Spinal cord (tissue), 10 donors: ENCODE results near the gene BRCC3. TPM values are rescaled to one million over a fixed set of nuclear protein-coding genes. Genes with fewer than 3 reads are reported as not detected.

Source experiments
- DNase-seq, 6 donors: peaks; one replicate each; pipeline versions ENCODE4 v3.0.0 to v3.0.0-alpha.2; 2013 to 2015; ENCODE audit warnings: low spot score in 6 of 6, low read depth in 4 of 6
- H3K27ac ChIP-seq: one replicate; pipeline ENCODE4 v1.5.1; 2013; ENCODE audit warnings: low read depth, low read length, control low read depth
- H3K27me3 ChIP-seq: one replicate; pipeline ENCODE4 v1.6.1; 2013; ENCODE audit warnings: low read length; ENCODE audit not compliant: control insufficient read depth, insufficient read depth
- H3K36me3 ChIP-seq: one replicate; pipeline ENCODE4 v1.6.1; 2013; ENCODE audit warnings: low read length; ENCODE audit not compliant: control insufficient read depth, insufficient read depth
- H3K4me1 ChIP-seq: one replicate; pipeline ENCODE4 v1.6.1; 2013; ENCODE audit warnings: low read length; ENCODE audit not compliant: control insufficient read depth, insufficient read depth
- H3K4me3 ChIP-seq: one replicate; pipeline ENCODE4 v1.5.1; 2013; ENCODE audit warnings: low read depth, low read length, control low read depth
- H3K9me3 ChIP-seq: one replicate; pipeline ENCODE4 v1.6.1; 2013; ENCODE audit warnings: low read length; ENCODE audit not compliant: control insufficient read depth, insufficient read depth
- WGBS: methylation state at CpG from one replicate; pipeline ENCODE4 v1.1.5; 2013; ENCODE audit warnings: missing lambda C conversion rate; ENCODE audit not compliant: insufficient coverage; 5-methylcytosine and 5-hydroxymethylcytosine counted together
- long read RNA-seq, 4 donors: transcript quantifications; one replicate each; lab custom pipeline, GENCODE V29; 2026
- polyA plus RNA-seq, 2 donors: library from polyadenylated mRNA; unstranded; fragments of 120-200 nt; gene quantifications; one replicate each; pipeline ENCODE4 v1.2.1, GENCODE V29; 2013; ENCODE audit not compliant: insufficient read length in 2 of 2
- total RNA-seq, 2 donors: library from RNA; depleted of rRNA in 1 of 2; stranded (reverse); fragments of 120-200 nt in 1 of 2; fragments of >200 nt in 1 of 2; gene quantifications; one replicate each; pipeline versions ENCODE4 v1.2.3 to v1.2.4, GENCODE V29; 2013 to 2014
- donor health status: healthy.

BRCC3 gene
- total RNA-seq (10 to 100 TPM; 12.4 to 18.5 TPM), polyA plus RNA-seq (10 to 100 TPM; 24.4 to 26.9 TPM)
- long read RNA-seq, donor 1, transcript BRCC3-208 (10 exons, 2,694 nt): major isoform, 5 of 6 reads
- long read RNA-seq, donor 1, partial matches to known transcripts: 0 of 6 reads
- long read RNA-seq, donor 1, other reads (novel, unspliced or antisense): 0 of 6 reads
- long read RNA-seq, donor 2, partial matches to known transcripts: 0 of 1 reads
- long read RNA-seq, donor 2, other reads (novel, unspliced or antisense): 0 of 1 reads
- long read RNA-seq, donor 3, partial matches to known transcripts: 0 of 2 reads
- long read RNA-seq, donor 3, other reads (novel, unspliced or antisense): 0 of 2 reads
- long read RNA-seq, donor 4, transcript BRCC3-208 (10 exons, 2,694 nt): major isoform, 6 of 8 reads
- long read RNA-seq, donor 4, partial matches to known transcripts: 0 of 8 reads
- long read RNA-seq, donor 4, other reads (novel, unspliced or antisense): 0 of 8 reads

- Histone ChIP-seq H3K27me3 (no peaks in the 10 kb centered on the region), H3K4me1 (peaks cover 3% of the 10 kb centered on the region), H3K36me3 (peaks cover 3% of the 10 kb centered on the region), H3K4me3 (peak within 1 kb of the TSS; percentile 64), H3K9me3 (no peaks in the 10 kb centered on the region), H3K27ac (peak within 1 kb of the TSS; percentile 79)
- peak in 5 of 6 donors; percentile 33 to 91 (median 59) for DNase-seq
- WGBS: 29% methylated on average over 67 of the region's 81 CpGs
These were observed at the start of gene BRCC3, which contains the start of the genes CMC4 and MTCP1 for GRCh38 chrX:155070975-155071693. Gene BRCC3, plus strand, starts transcription at chrX:155071508. Its CDS starts 20 bp downstream, at chrX:155071528. Gene CMC4, minus strand, starts transcription at chrX:155071136. Its CDS starts 7,113 bp downstream, at chrX:155064023. Gene MTCP1, minus strand, starts transcription at chrX:155071136. Its CDS starts 5,126 bp downstream, at chrX:155066010.

GRCh38 chrX:155022585-155022984 lies 48.7 kb upstream of the BRCC3 start, which contains the start of gene F8:
Gene F8, minus strand, starts transcription at chrX:155022723. Its CDS starts 171 bp downstream, at chrX:155022552.
- Histone ChIP-seq H3K4me1 (no peaks in the 10 kb centered on the region), H3K27ac (no peak within 1 kb of the TSS), H3K27me3 (no peaks in the 10 kb centered on the region), H3K9me3 (no peaks in the 10 kb centered on the region), H3K36me3 (no peaks in the 10 kb centered on the region), H3K4me3 (no peak within 1 kb of the TSS)
- DNase-seq: no peak
- WGBS: no CpG with 5 or more reads among the region's 1 CpG

- Histone ChIP-seq H3K4me3 (no peak overlapping the region), H3K27ac (no peak overlapping the region), H3K4me1 (no peaks in the 10 kb centered on the region), H3K27me3 (no peaks in the 10 kb centered on the region), H3K9me3 (no peaks in the 10 kb centered on the region), H3K36me3 (no peaks in the 10 kb centered on the region)
- WGBS: 91% methylated on average over 4 of the region's 6 CpGs
- DNase-seq: no peak
These were observed 47.1 kb upstream of the BRCC3 start for GRCh38 chrX:155023907-155024833.

GRCh38 chrX:155026420-155026726 lies 44.9 kb upstream of the BRCC3 start:
- 54% methylated on average over 13 of the region's 16 CpGs for WGBS
- Histone ChIP-seq H3K27me3 (no peaks in the 10 kb centered on the region), H3K4me1 (no peaks in the 10 kb centered on the region), H3K36me3 (no peaks in the 10 kb centered on the region), H3K27ac (peak overlapping the region; percentile 87), H3K4me3 (peak overlapping the region; percentile 59), H3K9me3 (no peaks in the 10 kb centered on the region)
- no peak for DNase-seq

- H3K27me3 ChIP-seq: no peaks in the 10 kb centered on the region
- peak; percentile 57 to 97 (median 79) for DNase-seq
- peak within 1 kb of the TSS; percentile 87 for H3K27ac ChIP-seq
- H3K4me3 ChIP-seq: peak within 1 kb of the TSS; percentile 59
- 21% methylated on average over 82 of the region's 82 CpGs for WGBS
- H3K4me1 ChIP-seq: no peaks in the 10 kb centered on the region
- no peaks in the 10 kb centered on the region for H3K36me3 ChIP-seq
- H3K9me3 ChIP-seq: no peaks in the 10 kb centered on the region
These were observed 44.4 kb upstream of the BRCC3 start, which contains the start of gene FUNDC2 for GRCh38 chrX:155026727-155027508. Gene FUNDC2, plus strand, starts transcription at chrX:155026844. Its CDS starts 95 bp downstream, at chrX:155026939.

- H3K36me3 ChIP-seq: no peaks in the 10 kb centered on the region
- no peaks in the 10 kb centered on the region for H3K4me1 ChIP-seq
- peak overlapping the region; percentile 87 for H3K27ac ChIP-seq
- H3K27me3 ChIP-seq: no peaks in the 10 kb centered on the region
- peak in 3 of 6 donors; percentile 10 to 67 (median 57) for DNase-seq
- peak overlapping the region; percentile 59 for H3K4me3 ChIP-seq
- no peaks in the 10 kb centered on the region for H3K9me3 ChIP-seq
- WGBS: 42% methylated on average over 6 of the region's 14 CpGs
These were observed 43.7 kb upstream of the BRCC3 start for GRCh38 chrX:155027509-155028066.

- Histone ChIP-seq H3K36me3 (no peaks in the 10 kb centered on the region), H3K4me3 (peak overlapping the region; percentile 59), H3K4me1 (no peaks in the 10 kb centered on the region), H3K27ac (no peak overlapping the region), H3K27me3 (no peaks in the 10 kb centered on the region), H3K9me3 (no peaks in the 10 kb centered on the region)
- no CpG with 5 or more reads among the region's 3 CpGs for WGBS
- DNase-seq: no peak
These were observed 43.2 kb upstream of the BRCC3 start for GRCh38 chrX:155028129-155028528.

GRCh38 chrX:155028877-155029291 lies 42.4 kb upstream of the BRCC3 start:
- Histone ChIP-seq H3K27me3 (no peaks in the 10 kb centered on the region), H3K4me1 (no peaks in the 10 kb centered on the region), H3K9me3 (no peaks in the 10 kb centered on the region), H3K27ac (no peak overlapping the region), H3K36me3 (no peaks in the 10 kb centered on the region), H3K4me3 (no peak overlapping the region)
- no CpG with 5 or more reads among the region's 2 CpGs for WGBS
- peak in 1 of 6 donors; percentile 1 for DNase-seq
